Measurements from ENCODE around the gene FNIP1. TPM values are rescaled to one million over a fixed set of nuclear protein-coding genes. Genes with fewer than 3 reads are reported as not detected.

Gene FNIP1
- total and polyA plus RNA-seq, 2 of the 13 experiments (the other 11 are each of a cell fraction or from before 2014, with no cell fraction given) = 10.9 to 29.3 TPM

DNA sequence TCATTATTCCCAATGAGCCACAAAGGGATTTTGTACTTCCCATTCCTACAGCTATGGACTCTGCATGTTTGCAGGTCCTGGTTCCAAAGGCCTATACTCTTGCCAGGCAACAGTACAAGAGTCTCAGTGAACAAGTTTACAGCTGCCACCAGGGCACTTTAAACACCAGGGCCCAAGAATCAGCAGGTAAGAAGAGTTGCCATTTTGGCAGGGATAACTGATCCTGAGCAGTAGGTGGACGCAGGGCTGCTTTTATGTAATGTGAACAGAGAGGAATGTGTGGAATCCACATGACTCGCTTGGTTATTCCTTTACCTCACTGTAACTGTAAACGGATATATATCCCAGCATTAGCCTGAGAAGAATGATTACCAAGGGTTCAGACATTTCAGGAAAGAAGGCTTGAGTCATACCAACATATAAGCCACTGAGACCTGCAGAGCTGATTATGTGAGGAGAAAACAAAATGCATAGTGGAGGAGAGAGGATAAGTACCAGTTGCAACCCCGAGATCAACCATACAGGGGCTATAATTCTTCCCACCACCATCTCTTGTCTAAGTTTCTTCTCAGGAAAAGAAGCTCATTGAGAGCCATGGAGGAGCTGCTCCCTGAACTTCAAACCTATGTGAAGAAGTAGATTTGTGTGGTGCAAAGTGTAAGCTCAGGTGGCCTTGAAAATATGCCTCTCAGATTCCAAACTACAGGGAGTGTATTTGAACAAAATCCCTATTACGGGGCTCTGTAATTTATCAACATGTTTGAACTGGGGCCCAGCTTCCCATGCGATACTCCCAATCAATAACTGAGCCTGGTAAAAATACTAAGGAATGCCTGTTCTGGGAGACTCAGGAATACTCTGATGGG, 186.4 kb downstream of the FNIP1 start (continued):
- 0 out of 2 replicates have a peak, but pooled peaks have one; percentile 41 for TF ChIP-seq ZNF558 (CRISPR knock-in tag; IDR thresholded peaks at IDR 0.05; ENCODE audit: borderline replicate concordance)
- no peak for TF ChIP-seq ZBTB8A (CRISPR knock-in tag; IDR thresholded peaks at IDR 0.05; ENCODE audit: borderline replicate concordance, low read depth)
- peak; percentile 65; the same call in 1 of the 2 replicates for TF ChIP-seq ZNF441 (CRISPR knock-in tag; IDR thresholded peaks at IDR 0.05; ENCODE audit: borderline replicate concordance)
- TF ChIP-seq, protein P1, sequence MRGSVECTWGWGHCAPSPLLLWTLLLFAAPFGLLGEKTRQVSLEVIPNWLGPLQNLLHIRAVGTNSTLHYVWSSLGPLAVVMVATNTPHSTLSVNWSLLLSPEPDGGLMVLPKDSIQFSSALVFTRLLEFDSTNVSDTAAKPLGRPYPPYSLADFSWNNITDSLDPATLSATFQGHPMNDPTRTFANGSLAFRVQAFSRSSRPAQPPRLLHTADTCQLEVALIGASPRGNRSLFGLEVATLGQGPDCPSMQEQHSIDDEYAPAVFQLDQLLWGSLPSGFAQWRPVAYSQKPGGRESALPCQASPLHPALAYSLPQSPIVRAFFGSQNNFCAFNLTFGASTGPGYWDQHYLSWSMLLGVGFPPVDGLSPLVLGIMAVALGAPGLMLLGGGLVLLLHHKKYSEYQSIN (CRISPR knock-in tag; IDR thresholded peaks at IDR 0.05; ENCODE audit: borderline replicate concordance) = no peak
- TF ChIP-seq HHEX (CRISPR knock-in tag; IDR thresholded peaks at IDR 0.05) = peak; percentile 53; the same call in 1 of the 2 replicates
- TF ChIP-seq KDM6A (CRISPR knock-in tag; IDR thresholded peaks at IDR 0.05; ENCODE audit: low read depth) = peak; percentile 61
- TF ChIP-seq, protein P2, sequence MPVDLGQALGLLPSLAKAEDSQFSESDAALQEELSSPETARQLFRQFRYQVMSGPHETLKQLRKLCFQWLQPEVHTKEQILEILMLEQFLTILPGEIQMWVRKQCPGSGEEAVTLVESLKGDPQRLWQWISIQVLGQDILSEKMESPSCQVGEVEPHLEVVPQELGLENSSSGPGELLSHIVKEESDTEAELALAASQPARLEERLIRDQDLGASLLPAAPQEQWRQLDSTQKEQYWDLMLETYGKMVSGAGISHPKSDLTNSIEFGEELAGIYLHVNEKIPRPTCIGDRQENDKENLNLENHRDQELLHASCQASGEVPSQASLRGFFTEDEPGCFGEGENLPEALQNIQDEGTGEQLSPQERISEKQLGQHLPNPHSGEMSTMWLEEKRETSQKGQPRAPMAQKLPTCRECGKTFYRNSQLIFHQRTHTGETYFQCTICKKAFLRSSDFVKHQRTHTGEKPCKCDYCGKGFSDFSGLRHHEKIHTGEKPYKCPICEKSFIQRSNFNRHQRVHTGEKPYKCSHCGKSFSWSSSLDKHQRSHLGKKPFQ (CRISPR knock-in tag; IDR thresholded peaks at IDR 0.05; ENCODE audit: insufficient replicate concordance) = peak; percentile 70
- TF ChIP-seq ISL2 (CRISPR knock-in tag; IDR thresholded peaks at IDR 0.05) = 0 out of 2 replicates have a peak, but pooled peaks have one; percentile 5
- 0 out of 2 replicates have a peak, but pooled peaks have one; percentile 58 for TF ChIP-seq ZSCAN31 (CRISPR knock-in tag; IDR thresholded peaks at IDR 0.05; ENCODE audit: low read depth)
- no peak for TF ChIP-seq HINFP (CRISPR knock-in tag; IDR thresholded peaks at IDR 0.05; ENCODE audit: low read depth)
- no peak for TF ChIP-seq ZNF776 (CRISPR knock-in tag; IDR thresholded peaks at IDR 0.05)
- TF ChIP-seq, protein P3, sequence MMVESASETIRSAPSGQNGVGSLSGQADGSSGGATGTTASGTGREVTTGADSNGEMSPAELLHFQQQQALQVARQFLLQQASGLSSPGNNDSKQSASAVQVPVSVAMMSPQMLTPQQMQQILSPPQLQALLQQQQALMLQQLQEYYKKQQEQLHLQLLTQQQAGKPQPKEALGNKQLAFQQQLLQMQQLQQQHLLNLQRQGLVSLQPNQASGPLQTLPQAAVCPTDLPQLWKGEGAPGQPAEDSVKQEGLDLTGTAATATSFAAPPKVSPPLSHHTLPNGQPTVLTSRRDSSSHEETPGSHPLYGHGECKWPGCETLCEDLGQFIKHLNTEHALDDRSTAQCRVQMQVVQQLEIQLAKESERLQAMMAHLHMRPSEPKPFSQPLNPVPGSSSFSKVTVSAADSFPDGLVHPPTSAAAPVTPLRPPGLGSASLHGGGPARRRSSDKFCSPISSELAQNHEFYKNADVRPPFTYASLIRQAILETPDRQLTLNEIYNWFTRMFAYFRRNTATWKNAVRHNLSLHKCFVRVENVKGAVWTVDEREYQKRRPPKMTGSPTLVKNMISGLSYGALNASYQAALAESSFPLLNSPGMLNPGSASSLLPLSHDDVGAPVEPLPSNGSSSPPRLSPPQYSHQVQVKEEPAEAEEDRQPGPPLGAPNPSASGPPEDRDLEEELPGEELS (CRISPR knock-in tag; IDR thresholded peaks at IDR 0.05) = peak; percentile 77
- TF ChIP-seq FOXA3 (CRISPR knock-in tag; IDR thresholded peaks at IDR 0.05) = peak; percentile 55
- TF ChIP-seq ZNF256 (CRISPR knock-in tag; conservative IDR thresholded peaks at IDR 0.05) = no peak
- TF ChIP-seq SNAI1 (CRISPR knock-in tag; IDR thresholded peaks at IDR 0.05; ENCODE audit: borderline replicate concordance) = 0 out of 2 replicates have a peak, but pooled peaks have one; percentile 30
- TF ChIP-seq ZFP1 (CRISPR knock-in tag; IDR thresholded peaks at IDR 0.05) = no peak
- TF ChIP-seq ARID4A (CRISPR knock-in tag; IDR thresholded peaks at IDR 0.05; ENCODE audit: borderline replicate concordance) = peak; percentile 41; the same call in 1 of the 2 replicates
- TF ChIP-seq TGIF2 (CRISPR knock-in tag; IDR thresholded peaks at IDR 0.05) = 0 out of 2 replicates have a peak, but pooled peaks have one; percentile 17

Data from HepG2 (cell line).